HG02588 (cell line): ENCODE data around the gene B4GALNT2.
"Not testable (repeated sequence)": the region's sequence is repeated elsewhere in the genome, so short reads cannot be mapped to it uniquely, and the experiment has no call there.

Experiments used
- ATAC-seq: cut with Tn5 transposase; IDR thresholded peaks from one replicate; pipeline ENCODE4 v1.9.1; 2021; ENCODE audit warnings: mild to moderate bottlenecking, moderate library complexity; ENCODE audit not compliant: unreplicated experiment

The B4GALNT2 gene

DNA sequence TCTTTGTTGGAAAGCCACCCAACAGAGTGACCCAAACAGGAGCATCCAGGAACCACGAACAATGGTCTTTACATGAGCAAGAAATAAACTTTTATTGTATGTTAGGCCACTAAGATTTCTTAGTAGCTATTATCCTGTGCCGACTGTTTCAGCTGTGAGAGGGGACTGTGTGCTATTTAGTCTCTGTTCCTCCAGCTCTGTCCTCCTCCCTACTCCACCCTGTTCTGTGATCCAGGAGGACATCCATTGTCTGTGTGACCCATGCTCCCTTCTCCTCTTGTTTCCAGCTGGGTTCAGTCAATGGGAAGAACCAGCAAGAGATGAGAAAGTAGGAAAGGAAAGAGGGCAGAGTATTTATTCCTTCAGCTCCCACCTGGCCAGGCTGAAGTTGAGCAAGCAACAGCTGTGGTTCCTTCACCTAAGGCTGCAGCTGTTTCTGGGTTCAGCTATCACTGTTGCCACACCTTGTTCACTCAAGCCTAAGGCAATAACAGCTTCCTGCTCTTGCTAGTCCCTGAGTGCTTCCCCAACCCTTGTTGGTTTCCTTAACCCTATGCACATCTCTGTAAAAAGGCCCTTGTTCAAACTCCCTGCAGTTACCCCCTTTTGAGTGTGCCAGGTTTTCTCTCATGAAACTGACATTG, 14.9 kb upstream of the B4GALNT2 start:
- ATAC-seq, result no peak

DNA sequence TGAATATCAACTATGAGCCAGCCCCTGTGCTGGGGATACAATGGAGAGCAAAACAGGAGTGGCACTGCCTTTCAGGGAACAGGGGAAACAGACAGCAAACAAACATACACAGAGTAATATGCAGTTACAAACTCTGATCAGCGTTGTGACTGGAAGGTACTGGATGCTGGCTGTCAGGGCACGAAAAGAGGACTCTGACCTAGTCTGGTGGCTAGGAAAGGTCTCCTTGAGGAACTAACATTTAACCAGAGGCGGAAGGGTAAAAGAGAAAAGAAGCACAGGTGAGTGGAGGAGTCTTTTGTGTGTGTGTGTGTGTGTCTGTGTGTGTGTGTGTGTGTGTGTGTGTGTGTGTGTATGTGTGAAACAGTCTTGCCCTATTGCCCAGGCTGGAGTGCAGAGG, 12.4 kb upstream of the B4GALNT2 start:
- no peak for ATAC-seq

DNA sequence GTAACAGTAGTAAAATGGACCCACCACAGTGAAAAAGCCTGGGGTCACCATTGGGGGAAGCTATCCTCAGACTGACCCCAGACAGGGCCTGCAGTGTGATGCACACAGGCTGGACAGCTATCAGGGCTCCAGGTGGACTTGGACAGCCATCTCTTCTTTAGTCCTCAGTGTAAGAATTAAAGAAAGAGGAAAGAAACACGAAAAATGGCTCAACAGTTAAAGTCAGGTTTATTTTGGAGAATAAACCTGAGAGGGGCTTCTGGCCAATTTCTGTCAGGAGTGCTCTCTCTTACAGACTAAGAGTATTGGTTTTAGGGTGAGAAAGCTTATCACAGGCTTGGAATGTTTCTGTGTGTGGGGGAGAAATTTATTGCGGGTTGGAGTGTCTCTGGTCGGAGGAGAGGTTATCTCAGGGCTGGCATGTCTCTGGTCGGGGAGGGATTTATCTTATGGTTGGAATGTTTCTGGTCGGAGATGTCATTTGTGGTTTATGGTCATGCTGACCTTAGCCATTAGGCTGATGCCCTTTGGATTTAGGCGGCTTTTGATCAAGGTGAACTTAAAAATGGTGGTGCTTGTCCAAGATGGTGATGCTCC, 10.8 kb upstream of the B4GALNT2 start:
- no peak for ATAC-seq

DNA sequence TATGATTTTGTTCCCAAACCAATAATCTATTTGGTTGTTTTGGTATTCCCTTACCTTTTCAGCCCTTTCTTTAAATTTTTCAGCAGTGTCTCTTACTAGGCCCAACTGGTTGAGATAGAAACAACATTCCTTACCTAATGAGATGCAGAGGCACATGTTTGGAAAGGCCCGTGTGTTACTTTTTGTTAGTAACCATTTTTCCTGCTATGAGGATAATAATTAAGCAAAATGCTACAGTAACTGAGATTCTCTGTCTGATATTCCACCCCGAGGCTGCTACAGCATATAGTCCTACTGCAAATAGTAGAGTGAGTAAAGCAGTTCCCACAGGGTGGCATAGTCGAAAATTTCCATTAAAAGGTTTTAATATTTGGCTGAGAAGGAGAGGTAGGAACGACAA, 10.0 kb upstream of the B4GALNT2 start:
- no peak for ATAC-seq

DNA sequence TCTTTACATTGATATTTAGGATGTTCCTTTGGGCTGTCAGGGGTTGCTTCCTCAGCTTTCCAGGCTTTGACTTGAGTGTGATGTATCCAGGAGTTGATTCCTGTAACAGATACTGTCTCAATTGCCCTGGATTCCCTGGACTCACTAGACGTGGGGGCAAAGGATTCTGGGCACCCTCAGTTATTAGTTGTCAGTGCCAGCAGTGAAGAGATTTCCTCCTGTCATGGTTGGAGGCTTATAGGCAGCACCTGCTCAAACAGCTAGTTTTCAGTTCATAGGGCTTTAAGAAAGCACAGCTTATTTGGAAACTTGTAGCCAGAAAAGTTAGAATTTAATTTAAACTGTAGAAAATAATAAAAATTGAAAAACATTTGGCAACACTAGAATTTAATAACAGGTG, 9.5 kb upstream of the B4GALNT2 start:
- ATAC-seq, result no peak

DNA sequence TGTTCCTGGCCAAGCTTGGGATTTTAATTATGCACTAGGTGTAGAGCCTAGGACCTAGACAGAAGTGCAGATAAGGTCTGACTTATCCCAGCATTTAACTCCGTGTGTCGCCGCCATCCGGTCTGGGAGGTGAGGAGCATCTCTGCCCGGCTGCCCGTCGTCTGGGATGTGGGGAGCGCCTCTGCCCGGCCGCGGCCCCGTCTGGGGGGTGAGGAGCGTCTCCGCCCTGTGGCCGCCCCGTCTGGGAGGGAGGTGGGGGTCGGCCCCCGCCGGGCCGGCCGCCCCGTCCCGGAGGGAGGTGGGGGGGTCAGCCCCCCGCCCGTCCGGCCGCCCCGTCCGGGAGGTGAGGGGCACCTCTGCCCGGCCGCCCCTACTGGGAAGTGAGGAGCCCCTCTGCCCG, 7.1 kb upstream of the B4GALNT2 start:
- ATAC-seq, result no peak

DNA sequence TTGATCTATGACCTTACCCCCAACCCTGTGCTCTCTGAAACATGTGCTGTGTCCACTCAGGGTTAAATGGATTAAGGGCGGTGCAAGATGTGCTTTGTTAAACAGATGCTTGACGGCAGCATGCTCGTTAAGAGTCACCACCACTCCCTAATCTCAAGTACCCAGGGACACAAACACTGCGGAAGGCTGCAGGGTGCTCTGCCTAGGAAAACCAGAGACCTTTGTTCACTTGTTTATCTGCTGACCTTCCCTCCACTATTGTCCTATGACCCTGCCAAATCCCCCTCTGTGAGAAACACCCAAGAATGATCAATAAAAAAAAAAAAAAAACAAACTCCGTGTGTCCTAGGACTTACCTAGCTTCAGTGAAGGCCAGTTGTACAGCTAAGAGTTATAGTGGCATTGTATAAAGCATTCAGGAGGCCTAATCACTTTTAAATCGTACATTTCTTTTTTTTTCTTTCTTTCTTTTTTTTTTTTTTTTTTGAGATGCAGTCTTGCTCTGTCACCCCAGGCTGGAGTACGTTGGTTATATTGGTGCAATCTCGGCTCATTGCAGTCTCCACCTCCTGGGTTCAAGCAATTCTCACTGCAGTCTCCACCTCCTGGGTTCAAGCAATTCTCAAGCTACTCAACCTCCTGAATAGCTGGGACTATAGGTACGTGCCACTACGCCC, 6.2 kb upstream of the B4GALNT2 start:
- not testable (repeated sequence) for ATAC-seq

DNA sequence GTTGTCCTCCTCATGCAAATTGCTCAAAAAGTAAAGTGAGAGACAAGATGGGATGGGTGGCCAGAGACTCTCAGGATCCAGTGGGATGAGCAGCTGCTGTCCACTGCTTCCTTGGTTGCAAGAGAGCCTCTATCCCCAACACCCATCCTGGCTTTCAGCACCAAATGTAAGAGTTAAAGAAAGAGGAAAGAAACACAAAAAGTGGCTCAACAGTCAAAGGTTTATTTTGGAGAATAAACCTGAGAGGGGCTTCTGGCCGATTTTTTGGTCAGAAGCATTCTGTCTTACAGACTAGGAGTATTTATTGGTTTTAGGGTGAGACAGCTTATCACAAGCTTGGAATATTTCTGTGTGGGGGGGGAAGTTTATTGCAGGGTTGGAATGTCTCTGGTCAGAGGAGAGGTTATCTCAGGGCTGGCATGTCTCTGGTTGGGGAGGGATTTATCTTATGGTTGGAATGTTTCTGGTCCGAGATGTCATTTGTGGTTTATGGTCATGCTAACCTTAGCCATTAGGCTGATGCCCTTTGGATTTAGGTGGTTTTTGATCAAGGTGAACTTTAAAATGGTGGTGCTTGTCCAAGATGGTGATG, 3.1 kb upstream of the B4GALNT2 start:
- ATAC-seq, result not testable (repeated sequence)

DNA sequence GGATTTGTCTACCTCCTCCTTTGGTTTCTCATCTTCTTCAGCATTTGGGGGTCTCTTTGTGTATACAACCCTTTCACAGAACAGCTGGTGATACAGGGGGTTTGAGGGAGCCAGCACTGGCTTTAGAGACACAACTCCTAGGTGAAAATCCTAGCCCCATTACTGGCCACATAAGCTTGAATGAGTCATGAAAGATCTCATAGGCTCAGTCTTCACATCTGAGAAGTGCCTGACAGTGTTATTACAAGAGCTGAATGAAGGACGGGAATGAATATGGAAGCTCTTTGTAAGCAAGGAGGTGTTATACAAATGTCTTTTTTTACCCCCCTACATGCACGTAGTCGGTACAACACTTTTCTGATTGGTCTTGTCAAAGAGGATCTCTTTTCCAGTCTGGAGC, 1.7 kb upstream of the B4GALNT2 start:
- no peak for ATAC-seq

DNA sequence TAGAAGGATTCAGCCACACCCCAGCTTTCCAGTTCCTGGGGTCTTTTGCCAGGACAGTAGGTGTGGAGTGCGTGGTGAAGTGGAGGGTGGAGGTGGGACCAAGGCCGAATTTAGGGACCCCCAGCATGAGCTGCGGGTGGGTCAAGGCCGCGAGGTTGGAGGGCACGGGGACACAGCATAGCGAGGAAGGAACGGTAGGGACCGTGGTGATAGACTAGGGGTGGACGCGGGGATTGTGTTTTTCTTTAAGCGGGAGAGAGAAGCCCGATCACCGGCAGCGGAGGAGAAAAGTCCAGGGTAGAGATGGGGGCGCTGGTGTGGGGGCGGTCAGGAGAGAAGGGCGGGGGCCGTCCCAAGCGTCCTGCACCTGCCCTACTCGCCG, 261 bp upstream of the B4GALNT2 start:
- no peak for ATAC-seq

DNA sequence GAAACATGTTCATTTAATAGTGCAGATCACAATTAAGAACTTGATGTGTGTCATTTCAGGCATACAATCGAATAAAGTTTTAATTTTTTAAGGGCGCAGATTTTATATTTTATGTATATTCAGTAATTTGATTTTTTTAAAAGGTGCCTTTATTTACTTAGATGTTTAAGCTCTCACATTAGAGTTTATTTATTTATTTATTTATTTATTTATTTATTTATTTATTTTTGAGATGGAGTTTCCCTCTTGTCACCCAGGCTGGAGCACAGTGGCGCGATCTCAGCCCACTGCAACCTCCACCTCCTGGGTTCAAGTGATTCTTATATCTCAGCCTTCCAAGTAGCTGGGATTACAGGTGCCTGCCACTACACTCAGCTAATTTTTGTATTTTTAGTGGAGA, 3.8 kb downstream of the B4GALNT2 start:
- no peak for ATAC-seq

DNA sequence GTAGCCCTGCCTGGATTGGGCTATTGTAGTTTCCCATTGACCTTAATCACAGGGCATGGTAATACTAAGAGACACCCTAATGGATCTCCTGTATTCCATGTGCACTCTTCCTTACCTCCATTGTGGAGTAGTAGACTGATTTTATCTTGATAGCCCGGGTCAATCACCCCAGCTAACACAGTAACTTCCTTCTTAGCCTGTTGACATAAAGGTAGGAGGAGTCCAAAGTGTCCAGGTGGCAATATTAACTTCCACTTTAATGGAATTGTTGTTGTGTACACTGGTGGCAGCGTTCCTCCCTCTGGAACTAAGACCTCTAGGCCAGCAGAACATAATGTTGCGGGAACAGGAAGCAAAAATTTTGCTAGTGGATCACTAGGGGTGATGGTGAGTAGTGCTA, 13.1 kb downstream of the B4GALNT2 start:
- ATAC-seq, result not testable (repeated sequence)

DNA sequence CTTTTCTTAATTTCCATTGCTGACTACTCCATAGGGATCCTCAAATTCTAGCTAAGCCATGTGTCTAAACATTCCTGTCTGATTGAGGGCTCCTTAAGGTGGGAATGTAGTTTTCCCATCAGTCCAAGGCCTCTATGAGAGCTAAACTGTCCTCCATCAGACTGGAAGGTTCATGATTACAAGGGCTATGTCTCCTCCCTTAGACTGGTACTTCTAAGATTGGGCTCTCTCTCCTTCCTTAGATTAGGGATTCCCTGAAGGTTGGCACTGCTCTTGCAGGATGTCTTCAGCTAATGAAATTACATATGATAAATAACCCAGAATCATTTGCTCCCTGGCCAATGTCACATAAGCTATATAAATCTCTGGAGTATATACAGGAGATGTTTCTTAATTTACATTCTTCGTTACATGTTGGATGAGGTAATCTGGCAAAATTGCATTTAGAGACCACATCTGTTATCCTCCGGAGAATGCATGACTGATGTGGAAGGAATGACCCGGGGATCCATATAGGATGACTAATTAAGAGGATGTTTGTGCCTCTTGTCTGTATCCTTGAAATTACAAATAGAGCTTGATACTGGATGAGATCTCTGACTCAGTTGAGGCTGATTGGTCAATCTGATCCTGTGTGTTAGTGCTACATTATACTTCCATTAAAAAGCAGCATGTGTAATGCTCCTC, 14.2 kb downstream of the B4GALNT2 start:
- no peak for ATAC-seq

DNA sequence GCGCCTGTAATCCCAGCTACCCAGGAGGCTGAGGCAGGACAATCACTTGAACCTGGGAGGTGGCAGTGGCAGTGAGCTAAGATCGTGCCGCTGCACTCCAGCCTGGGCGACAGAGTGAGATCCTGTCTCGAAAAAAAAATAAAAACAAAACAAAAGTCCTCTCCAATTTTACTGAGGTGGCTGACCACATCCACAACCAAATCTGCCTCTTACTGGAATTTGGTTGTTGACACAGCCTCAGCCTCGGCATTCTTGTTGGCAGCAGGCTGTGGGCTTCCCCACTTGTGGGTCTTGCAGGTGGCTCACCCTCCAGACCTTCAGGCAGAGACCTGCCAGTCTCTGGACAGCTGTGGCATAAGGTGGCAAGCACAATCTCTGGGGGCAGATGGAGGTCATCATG, 15.6 kb downstream of the B4GALNT2 start:
- no peak for ATAC-seq

DNA sequence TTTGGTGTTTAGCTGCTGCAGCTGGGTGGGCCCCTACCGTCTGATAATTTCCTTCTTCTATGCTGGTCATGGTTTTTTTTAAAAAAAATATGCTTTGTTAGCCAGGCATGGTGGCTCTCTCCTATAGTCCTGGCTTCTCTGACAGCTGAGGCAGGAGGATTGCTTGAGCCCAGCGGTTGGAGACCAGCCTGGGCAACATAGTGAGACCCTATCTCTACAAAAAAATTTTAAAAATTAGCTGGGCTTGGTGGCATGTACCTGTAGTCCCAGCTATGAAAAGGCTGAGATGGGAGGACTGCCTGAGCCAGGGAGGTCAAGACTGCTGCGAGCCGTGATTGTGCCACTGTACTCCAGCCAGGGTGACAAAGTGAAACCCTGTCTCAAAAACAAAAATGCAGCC, 19.4 kb downstream of the B4GALNT2 start:
- no peak for ATAC-seq

DNA sequence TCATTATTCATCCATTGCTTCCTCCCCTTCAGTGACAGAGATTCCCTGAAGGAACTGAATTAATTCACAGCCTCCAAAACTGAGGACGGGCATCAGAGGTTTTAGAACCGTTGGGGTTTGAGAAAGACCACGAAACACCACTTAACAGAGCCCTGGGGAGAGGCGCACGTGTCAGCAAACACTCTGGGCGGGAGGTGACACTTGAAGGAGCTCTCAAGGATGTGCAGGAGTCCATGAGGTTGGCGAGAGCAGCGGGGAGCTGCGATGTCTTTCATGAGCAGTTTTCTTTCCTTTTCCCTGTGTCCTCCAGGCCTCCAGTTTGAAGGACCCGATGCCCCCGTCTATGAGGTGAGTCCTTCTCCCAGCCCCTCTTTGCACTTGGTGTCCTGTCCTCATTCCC, 23.7 kb downstream of the B4GALNT2 start:
- ATAC-seq, result no peak

DNA sequence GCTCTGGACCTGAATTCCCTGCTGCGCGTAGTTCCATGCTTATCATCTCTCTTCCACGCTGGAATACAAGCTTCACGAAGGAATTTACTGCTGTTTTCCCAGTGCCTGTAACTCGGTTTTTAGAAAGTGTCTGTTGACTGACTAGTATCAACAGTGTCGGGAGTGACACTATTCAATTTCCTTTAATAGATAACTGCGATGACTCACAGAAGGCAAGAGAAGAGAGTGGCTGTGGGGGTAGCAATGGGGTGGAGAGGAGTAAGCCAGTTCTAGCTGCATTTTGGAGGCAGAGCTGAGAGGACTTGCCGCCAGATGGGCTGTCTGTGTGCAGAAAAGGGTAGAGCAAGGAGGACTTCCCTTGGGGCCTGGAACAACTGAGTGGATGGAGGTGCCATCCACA, 25.2 kb downstream of the B4GALNT2 start:
- no peak for ATAC-seq

DNA sequence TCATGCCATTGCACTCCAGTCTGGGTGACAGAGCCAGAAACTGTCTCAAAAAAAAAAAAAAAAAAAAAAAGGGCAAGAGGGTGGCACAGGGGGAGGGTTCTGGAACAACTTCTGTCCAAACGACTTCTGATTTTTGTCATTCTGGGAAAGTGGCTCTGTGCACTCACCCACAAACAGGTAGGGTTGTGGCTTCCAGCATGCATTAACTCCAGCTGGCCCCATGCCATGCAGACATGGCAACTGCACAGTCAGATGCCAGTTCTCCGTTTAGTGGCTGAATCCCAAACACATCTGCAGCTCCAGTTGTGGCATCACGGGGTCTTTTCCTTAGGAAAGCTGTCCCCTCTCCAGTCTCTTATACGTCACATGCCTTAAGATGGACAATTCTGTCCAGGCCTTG, 30.3 kb downstream of the B4GALNT2 start:
- ATAC-seq, result no peak

DNA sequence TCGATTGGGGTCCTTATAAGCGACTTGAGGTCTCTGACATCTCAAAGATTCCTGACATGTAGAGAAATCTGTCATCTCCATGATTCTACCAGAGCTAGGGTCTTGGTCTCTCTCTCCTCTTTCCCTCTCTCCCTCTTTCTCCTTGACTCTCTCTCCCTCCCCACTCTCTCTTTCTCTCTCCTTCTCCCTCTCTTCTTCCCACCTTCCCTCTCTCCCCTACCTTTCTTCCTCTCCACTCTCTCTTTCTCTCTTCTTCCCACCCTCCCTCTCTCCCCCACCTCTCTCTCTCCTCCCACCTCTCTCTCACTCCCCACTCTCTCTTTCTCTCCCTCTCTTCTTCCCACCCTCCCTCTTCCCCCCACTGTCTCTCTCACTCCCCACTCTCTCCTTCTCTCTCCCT, 32.6 kb downstream of the B4GALNT2 start:
- no peak for ATAC-seq

DNA sequence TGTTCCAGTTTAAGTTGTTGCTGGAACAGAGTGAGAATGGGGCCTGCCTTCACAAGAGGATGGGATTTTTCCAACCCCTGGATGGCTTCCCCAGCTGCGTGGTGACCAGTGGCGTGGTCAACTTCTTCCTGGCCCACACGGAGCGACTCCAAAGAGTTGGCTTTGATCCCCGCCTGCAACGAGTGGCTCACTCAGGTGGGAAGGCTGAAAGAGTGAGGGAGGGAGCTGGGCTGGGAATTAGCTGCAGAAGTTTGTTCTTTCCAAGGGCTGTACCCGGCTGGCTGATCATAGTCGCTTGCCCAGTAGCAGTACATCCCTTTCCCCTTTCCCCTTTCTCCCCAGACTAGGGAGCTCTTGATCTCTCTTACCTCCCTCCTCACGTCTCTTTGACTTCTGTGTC, 36.1 kb downstream of the B4GALNT2 start:
- ATAC-seq, result no peak

DNA sequence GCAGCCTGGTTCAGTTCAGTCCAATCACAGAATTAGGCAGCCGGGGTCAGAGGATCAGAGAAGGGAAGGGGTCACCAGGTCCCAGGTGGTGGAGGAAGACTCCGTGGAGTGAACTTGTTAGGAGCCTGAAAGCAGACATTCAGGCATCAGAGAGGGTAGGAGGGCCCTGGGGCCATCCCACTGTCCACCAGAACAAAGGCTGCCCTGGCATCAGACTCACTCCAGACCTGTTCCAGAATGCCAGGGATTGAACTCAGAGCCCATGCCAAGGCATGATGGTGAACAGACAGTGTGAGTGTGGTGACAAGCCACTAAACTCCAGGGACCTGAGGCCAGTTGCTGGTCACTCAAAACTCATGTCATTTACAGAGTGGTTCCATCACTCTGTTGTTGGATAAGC, 37.6 kb downstream of the B4GALNT2 start:
- ATAC-seq, result no peak

DNA sequence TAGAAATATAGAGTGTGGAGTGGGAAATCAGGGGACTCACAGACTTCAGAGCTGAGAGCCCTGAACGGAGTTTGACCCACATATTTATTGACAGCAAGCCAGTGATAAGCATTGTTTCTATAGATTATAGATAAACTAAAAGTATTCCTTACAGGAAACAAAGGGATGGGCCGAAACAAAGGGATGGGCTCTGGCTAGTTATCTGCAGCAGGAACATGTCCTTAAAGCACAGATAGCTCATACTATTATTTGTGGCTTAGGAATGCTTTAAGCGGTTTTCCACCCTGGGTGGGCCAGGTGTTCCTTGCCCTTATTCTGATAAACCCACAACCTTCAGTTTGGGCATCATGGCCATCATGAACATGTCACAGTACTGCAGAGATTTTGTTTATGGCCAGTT, 38.1 kb downstream of the B4GALNT2 start:
- ATAC-seq, result not testable (repeated sequence)
